Measurements from ENCODE around the gene DLGAP5.

Gene DLGAP5

GRCh38 chr14:55220230-55220629 lies 28.8 kb upstream of the DLGAP5 start:
- Histone ChIP-seq H3K9ac (ENCODE audit: low read length) (no peak overlapping the region), H3K9me2 (replicated peaks; ENCODE audit: insufficient read depth, low read length) (no peaks in the 10 kb centered on the region), H3K36me3 (ENCODE audit: low read length) (no peaks in the 10 kb centered on the region), H3K4me3 (ENCODE audit: insufficient read depth, low read length, poor library complexity, severe bottlenecking) (no peak overlapping the region), H3F3A (ENCODE audit: insufficient read depth) (no peaks in the 10 kb centered on the region), H3K4me2 (ENCODE audit: low read depth, low read length, poor library complexity, severe bottlenecking) (no peak overlapping the region), H3K79me2 (ENCODE audit: insufficient read depth, low read length) (no peaks in the 10 kb centered on the region), H3K27me3 (ENCODE audit: low read length) (no peaks in the 10 kb centered on the region), H2AFZ (ENCODE audit: low read depth, low read length, severe bottlenecking) (no peak overlapping the region), H3K9me3 (ENCODE audit: insufficient read depth, low read length) (no peaks in the 10 kb centered on the region), H3K27ac (ENCODE audit: low read depth, low read length) (no peak overlapping the region), H4K20me1 (ENCODE audit: low read depth, low read length) (no peaks in the 10 kb centered on the region)
- TF ChIP-seq CTCF (IDR thresholded peaks at IDR 0.05; ENCODE audit: insufficient read depth, low read length, poor library complexity, severe bottlenecking) (no peak), EZH2phosphoT487 (conservative IDR thresholded peaks at IDR 0.05; ENCODE audit: low read length) (no peak)

DNA sequence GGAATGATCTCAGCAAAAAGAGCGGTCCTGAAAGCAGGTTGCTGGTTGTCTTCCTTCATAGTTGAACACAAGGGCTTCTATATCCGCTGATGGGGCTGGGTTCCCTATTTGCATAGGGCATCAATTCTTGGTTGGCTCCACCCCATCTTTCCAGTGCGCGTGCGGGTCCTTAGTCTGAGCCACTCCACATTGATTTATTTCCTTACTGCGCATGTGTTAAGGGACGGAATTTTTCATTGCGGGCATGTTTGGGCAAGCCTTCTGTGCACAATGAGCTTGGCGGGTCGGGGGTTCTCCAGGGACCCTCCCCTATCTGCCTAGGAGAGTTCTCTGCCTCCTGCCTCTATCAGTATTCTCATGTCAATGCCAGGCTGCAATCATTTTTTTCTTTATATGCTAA lies 21.2 kb upstream of the DLGAP5 start:
- no peaks in the 10 kb centered on the region for H3K9me3 ChIP-seq (ENCODE audit: insufficient read depth, low read length)
- no peaks in the 10 kb centered on the region for H3K36me3 ChIP-seq (ENCODE audit: low read length)
- H3K27ac ChIP-seq (ENCODE audit: low read depth, low read length) = no peak overlapping the region
- H3K27me3 ChIP-seq (ENCODE audit: low read length) = no peaks in the 10 kb centered on the region
- no peak overlapping the region for H2AFZ ChIP-seq (ENCODE audit: low read depth, low read length, severe bottlenecking)
- H3K4me2 ChIP-seq (ENCODE audit: low read depth, low read length, poor library complexity, severe bottlenecking) = no peak overlapping the region
- H4K20me1 ChIP-seq (ENCODE audit: low read depth, low read length) = no peaks in the 10 kb centered on the region
- no peak overlapping the region for H3K9ac ChIP-seq (ENCODE audit: low read length)
- H3K4me3 ChIP-seq (ENCODE audit: insufficient read depth, low read length, poor library complexity, severe bottlenecking) = no peak overlapping the region
- no peaks in the 10 kb centered on the region for H3K79me2 ChIP-seq (ENCODE audit: insufficient read depth, low read length)
- TF ChIP-seq EZH2phosphoT487 (conservative IDR thresholded peaks at IDR 0.05; ENCODE audit: low read length) (no peak), CTCF (IDR thresholded peaks at IDR 0.05; ENCODE audit: insufficient read depth, low read length, poor library complexity, severe bottlenecking) (no peak)
- H3F3A ChIP-seq (ENCODE audit: insufficient read depth) = no peaks in the 10 kb centered on the region
- no peaks in the 10 kb centered on the region for H3K9me2 ChIP-seq (replicated peaks; ENCODE audit: insufficient read depth, low read length)

- no peak overlapping the region for H2AFZ ChIP-seq (ENCODE audit: low read depth, low read length, severe bottlenecking)
- no peak overlapping the region for H3K9ac ChIP-seq (ENCODE audit: low read length)
- no peaks in the 10 kb centered on the region for H3F3A ChIP-seq (ENCODE audit: insufficient read depth)
- no peaks in the 10 kb centered on the region for H3K9me2 ChIP-seq (replicated peaks; ENCODE audit: insufficient read depth, low read length)
- no peak overlapping the region for H3K4me2 ChIP-seq (ENCODE audit: low read depth, low read length, poor library complexity, severe bottlenecking)
- H3K9me3 ChIP-seq (ENCODE audit: insufficient read depth, low read length) = no peaks in the 10 kb centered on the region
- no peak overlapping the region for H3K27ac ChIP-seq (ENCODE audit: low read depth, low read length)
- H4K20me1 ChIP-seq (ENCODE audit: low read depth, low read length) = no peaks in the 10 kb centered on the region
- no peak overlapping the region for H3K4me3 ChIP-seq (ENCODE audit: insufficient read depth, low read length, poor library complexity, severe bottlenecking)
- H3K27me3 ChIP-seq (ENCODE audit: low read length) = no peaks in the 10 kb centered on the region
- H3K79me2 ChIP-seq (ENCODE audit: insufficient read depth, low read length) = no peaks in the 10 kb centered on the region
- no peak for TF ChIP-seq CTCF (IDR thresholded peaks at IDR 0.05; ENCODE audit: insufficient read depth, low read length, poor library complexity, severe bottlenecking)
- no peak for TF ChIP-seq EZH2phosphoT487 (conservative IDR thresholded peaks at IDR 0.05; ENCODE audit: low read length)
- H3K36me3 ChIP-seq (ENCODE audit: low read length) = no peaks in the 10 kb centered on the region
These were observed 16.4 kb upstream of the DLGAP5 start for GRCh38 chr14:55207832-55208231.
